ENCODE measurements around the gene ABHD8. TPM values are rescaled to one million over a fixed set of nuclear protein-coding genes. Genes with fewer than 3 reads are reported as not detected.

ABHD8 gene
- total RNA-seq, 4 donors from 2014 or later: 2.1 to 14.1 (median 5.6) TPM

DNA sequence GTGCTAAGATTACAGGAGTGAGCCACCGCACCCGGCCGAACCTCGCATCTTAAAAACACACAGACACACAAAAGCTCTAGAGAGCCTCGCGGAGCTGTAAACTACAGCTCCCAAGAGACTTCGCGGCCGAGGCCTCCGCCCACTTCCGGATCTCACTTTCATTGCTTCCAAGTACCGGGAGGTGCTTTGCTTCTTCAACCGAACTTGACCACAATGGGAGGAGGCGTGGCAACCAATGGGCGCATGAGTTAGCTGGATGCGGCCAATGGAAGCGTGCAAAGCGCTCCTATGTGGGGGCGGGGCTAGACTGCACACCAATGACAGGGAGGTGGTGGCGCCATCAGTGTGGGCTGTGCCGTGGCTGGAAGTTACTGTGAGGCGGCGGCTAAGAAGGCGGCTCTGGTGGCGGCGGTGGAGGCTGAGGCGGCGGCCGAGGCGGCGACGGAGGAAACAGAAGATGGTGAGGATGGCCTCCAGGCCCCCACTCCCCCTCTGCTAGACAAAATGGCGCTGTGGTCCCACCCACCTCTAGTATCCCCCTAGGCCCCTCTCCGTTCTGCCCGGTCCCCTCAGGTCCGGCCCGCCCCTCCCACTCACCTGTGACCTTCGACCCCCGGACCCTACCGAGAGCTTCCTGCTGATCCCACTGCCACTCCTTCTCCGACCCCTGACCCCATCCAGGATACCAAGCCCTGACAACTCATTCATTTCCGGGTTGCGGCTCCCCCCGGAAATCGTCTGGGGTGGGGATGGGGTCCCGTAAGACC is 6.2 kb upstream of the ABHD8 start, which contains the start of gene DDA1:
Gene DDA1 (plus strand): TSS at position 366 of the 767 bp plus-strand sequence. CDS start 92 bp downstream, at position 458.
- peak within 1 kb of the TSS; percentile 78 to 94 (median 87) for H3K4me3 ChIP-seq
- H3K27me3 ChIP-seq: no peaks in the 10 kb centered on the region
- peak within 1 kb of the TSS; percentile 78 to 88 (median 80) for H3K27ac ChIP-seq
- TF ChIP-seq, protein P1, sequence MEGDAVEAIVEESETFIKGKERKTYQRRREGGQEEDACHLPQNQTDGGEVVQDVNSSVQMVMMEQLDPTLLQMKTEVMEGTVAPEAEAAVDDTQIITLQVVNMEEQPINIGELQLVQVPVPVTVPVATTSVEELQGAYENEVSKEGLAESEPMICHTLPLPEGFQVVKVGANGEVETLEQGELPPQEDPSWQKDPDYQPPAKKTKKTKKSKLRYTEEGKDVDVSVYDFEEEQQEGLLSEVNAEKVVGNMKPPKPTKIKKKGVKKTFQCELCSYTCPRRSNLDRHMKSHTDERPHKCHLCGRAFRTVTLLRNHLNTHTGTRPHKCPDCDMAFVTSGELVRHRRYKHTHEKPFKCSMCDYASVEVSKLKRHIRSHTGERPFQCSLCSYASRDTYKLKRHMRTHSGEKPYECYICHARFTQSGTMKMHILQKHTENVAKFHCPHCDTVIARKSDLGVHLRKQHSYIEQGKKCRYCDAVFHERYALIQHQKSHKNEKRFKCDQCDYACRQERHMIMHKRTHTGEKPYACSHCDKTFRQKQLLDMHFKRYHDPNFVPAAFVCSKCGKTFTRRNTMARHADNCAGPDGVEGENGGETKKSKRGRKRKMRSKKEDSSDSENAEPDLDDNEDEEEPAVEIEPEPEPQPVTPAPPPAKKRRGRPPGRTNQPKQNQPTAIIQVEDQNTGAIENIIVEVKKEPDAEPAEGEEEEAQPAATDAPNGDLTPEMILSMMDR (IDR thresholded peaks at IDR 0.05): no peak
- TF ChIP-seq POLR2A (IDR thresholded peaks at IDR 0.05): peak; percentile 56 to 86
- peaks cover 0 to 22% (median 0%) of the 10 kb centered on the region in 3 donors for H3K36me3 ChIP-seq
- DNase-seq: peak; percentile 97 to 100 (median 100)
- peaks cover 0 to 53% (median 15%) of the 10 kb centered on the region in 4 donors for H3K4me1 ChIP-seq
- no peaks in the 10 kb centered on the region for H3K9me3 ChIP-seq

- peaks cover 0 to 65% (median 17%) of the 10 kb centered on the region in 4 donors for H3K4me1 ChIP-seq
- no peak for DNase-seq
- H3K4me3 ChIP-seq: no peak overlapping the region
- H3K36me3 ChIP-seq: peaks cover 0 to 13% (median 0%) of the 10 kb centered on the region in 3 donors
- no peaks in the 10 kb centered on the region for H3K9me3 ChIP-seq
- no peaks in the 10 kb centered on the region for H3K27me3 ChIP-seq
- TF ChIP-seq, protein P1 (IDR thresholded peaks at IDR 0.05): no peak
- TF ChIP-seq POLR2A (IDR thresholded peaks at IDR 0.05): no peak
- no peak overlapping the region for H3K27ac ChIP-seq
Measured at GRCh38 chr19:17307876-17308377, 4.7 kb upstream of the ABHD8 start.

- Histone ChIP-seq H3K4me3 (peak overlapping the region; percentile 53 to 86 (median 74)), H3K27ac (peak overlapping the region; percentile 81 to 96 (median 93)), H3K36me3 (no peaks in the 10 kb centered on the region), H3K9me3 (no peaks in the 10 kb centered on the region), H3K27me3 (no peaks in the 10 kb centered on the region), H3K4me1 (peaks cover 0 to 62% (median 16%) of the 10 kb centered on the region in 4 donors)
- TF ChIP-seq POLR2A (IDR thresholded peaks at IDR 0.05): no peak
- TF ChIP-seq, protein P1 (IDR thresholded peaks at IDR 0.05): no peak
- no peak for DNase-seq
Measured at GRCh38 chr19:17306285-17306714, 3.1 kb upstream of the ABHD8 start.

- H3K4me3 ChIP-seq: peak within 1 kb of the TSS; percentile 53 to 86 (median 74)
- H3K36me3 ChIP-seq: peaks cover 0 to 5% (median 0%) of the 10 kb centered on the region in 3 donors
- H3K4me1 ChIP-seq: peaks cover 0 to 56% (median 13%) of the 10 kb centered on the region in 4 donors
- H3K9me3 ChIP-seq: no peaks in the 10 kb centered on the region
- H3K27me3 ChIP-seq: no peaks in the 10 kb centered on the region
- DNase-seq: peak; percentile 97 to 99 (median 98)
- TF ChIP-seq, protein P1 (IDR thresholded peaks at IDR 0.05): peak; percentile 72 to 98 (median 88)
- TF ChIP-seq POLR2A (IDR thresholded peaks at IDR 0.05): peak; percentile 44 to 94
- peak within 1 kb of the TSS; percentile 81 to 96 (median 93) for H3K27ac ChIP-seq
Measured at GRCh38 chr19:17305517-17306284, 2.5 kb upstream of the ABHD8 start, which contains the start of gene MRPL34. Gene MRPL34, plus strand, starts transcription at chr19:17305872. Its CDS starts 21 bp downstream, at chr19:17305893.

GRCh38 chr19:17305216-17305516 is 1.9 kb upstream of the ABHD8 start:
- Histone ChIP-seq H3K4me3 (peak overlapping the region; percentile 53 to 86 (median 74)), H3K36me3 (peaks cover 0 to 7% (median 0%) of the 10 kb centered on the region in 3 donors), H3K27me3 (no peaks in the 10 kb centered on the region), H3K27ac (peak overlapping the region; percentile 18 to 96 (median 93)), H3K4me1 (peaks cover 0 to 51% (median 9%) of the 10 kb centered on the region in 4 donors), H3K9me3 (no peaks in the 10 kb centered on the region)
- TF ChIP-seq, protein P1 (IDR thresholded peaks at IDR 0.05): no peak
- TF ChIP-seq POLR2A (IDR thresholded peaks at IDR 0.05): no peak
- DNase-seq: no peak

All from Peyer's patch (tissue), 4 donors.